Esophagus mucosa (tissue), 1 donor: ENCODE results near the gene TRIM51. TPM values are rescaled to one million over a fixed set of nuclear protein-coding genes. Genes with fewer than 3 reads are reported as not detected.
"Not testable (repeated sequence)": the region's sequence is repeated elsewhere in the genome, so short reads cannot be mapped to it uniquely, and the experiment has no call there.

ENCODE experiments used
- ATAC-seq: fragments of 200-7000 bp; cut with Tn5 transposase; one replicate; pipeline ENCODE4 v1.9.1; 2020
- total RNA-seq: library from RNA; stranded (reverse); gene quantifications from one replicate; pipeline ENCODE4 v1.2.4, GENCODE V29; 2023
- donor health status: DM: yes; HTN: yes; CAD: no.

Gene TRIM51, protein sequence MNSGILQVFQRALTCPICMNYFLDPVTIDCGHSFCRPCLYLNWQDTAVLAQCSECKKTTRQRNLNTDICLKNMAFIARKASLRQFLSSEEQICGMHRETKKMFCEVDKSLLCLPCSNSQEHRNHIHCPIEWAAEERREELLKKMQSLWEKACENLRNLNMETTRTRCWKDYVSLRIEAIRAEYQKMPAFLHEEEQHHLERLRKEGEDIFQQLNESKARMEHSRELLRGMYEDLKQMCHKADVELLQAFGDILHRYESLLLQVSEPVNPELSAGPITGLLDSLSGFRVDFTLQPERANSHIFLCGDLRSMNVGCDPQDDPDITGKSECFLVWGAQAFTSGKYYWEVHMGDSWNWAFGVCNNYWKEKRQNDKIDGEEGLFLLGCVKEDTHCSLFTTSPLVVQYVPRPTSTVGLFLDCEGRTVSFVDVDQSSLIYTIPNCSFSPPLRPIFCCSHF
- not detected for total RNA-seq

DNA sequence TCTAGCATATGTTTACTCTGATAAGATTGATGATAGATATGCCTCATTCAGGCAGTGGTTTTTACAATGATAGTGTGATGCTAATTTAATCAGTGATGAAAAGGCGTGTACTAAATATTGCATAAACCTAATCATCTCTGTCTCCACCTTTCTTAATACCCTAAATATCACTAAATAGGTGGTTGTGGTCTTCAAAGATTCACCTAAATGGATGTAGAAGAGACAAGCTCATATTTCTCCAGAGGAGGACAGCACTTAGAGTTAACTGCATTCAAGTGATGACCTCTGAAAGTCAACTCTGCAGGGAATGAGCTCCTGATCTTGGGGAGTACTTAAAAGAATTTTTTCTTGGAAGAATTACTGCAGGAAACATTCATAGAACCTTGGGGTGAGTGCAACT, at the start of gene TRIM51:
Gene TRIM51 (plus strand): TSS at position 301 of the 400 bp plus-strand sequence. CDS start 2,132 bp downstream, outside the sequence.
- ATAC-seq, result not testable (repeated sequence)

DNA sequence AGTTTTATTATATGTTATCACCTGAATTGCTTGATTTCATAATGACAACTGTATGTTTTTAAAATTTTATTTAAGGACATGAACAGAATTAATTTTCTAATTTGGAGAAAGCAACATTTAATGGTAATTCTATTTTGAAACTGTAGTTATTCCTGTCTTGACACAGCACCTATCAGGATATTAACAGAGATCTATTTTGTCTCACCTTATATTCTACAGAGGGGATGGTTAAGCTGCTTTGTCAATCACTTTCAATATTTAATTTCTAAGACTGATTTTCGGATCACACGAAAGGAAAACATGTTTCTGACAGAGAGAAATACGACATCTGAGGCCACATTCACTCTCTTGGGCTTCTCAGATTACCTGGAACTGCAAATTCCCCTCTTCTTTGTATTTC, 44.6 kb upstream of the TRIM51 start, which contains the start of gene OR5D16:
Gene OR5D16 (plus strand): TSS at position 301 of the 400 bp plus-strand sequence. CDS start 0 bp downstream, at position 301.
- no peak for ATAC-seq

DNA sequence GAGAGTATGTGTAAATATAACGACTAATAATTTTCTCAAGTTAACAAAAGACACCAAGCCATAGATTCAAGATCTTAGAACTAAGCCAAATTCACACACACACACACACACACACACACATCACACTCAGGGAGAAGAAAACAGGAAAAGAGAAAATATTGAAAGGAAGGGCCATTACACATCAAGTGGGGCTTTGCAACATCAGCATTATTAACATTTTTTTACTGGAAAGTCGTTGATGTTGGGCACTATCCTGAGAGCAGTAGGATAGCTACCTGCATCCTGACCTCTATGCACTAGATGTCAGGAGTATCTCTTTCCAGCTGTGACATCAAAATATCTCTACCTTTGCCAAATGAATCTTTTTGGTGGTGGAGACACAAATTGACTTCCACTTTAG, 35.6 kb upstream of the TRIM51 start:
- ATAC-seq, result no peak

DNA sequence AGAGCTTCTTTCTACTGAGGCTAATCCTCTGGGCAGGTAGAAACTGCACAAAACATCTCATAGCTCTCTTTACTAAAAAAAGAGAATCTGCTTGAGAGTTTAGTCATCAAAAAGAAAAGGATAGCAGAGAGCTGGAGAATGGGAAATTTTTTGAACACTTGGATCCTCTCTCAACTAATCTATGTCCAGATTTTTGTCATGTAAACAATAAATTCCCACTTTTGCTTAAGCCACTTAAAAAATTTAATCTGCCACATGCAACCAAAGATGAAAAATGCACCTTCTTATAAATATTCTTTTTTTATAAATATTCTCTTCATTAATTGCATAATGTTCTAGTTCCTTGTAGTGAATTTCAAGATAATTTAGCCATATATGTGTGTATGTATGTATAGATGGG, 34.1 kb upstream of the TRIM51 start:
- ATAC-seq, result no peak

DNA sequence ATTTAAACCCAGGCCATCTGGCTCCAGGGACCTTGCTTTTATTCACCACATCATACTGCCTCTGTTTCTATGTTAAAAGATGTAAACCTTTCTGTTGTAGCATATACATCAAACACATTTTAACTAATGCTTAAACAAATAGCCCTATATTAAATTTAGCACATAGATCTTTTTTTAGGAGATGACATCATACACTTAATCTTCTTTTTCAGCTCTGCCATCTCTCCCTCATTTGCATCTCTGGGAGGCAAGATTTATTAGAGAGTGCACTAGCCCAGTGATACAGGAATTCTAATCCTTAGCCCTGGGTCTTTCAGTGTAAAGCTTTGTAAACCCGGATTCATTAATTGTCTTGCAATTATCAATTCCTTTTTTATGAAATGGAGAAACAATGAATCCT, 31.0 kb upstream of the TRIM51 start:
- no peak for ATAC-seq

DNA sequence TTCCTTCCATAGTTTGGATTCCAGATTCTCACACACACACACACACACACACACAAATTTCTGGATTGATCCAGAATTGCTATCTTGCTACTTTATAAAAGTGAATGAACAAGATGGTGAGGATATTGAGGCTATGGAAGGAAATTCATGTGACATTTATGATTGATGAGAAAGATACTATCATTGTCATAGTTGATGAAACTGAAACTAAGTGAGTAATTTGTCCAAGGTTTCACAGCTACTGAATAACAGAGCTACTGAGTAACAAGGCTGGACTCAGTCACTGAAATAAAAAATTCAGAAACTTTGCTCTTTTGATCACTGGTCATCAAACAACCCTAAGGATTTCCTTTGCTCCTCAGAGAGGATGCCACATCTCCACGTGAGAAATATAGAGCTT, 28.4 kb upstream of the TRIM51 start:
- ATAC-seq, result no peak

DNA sequence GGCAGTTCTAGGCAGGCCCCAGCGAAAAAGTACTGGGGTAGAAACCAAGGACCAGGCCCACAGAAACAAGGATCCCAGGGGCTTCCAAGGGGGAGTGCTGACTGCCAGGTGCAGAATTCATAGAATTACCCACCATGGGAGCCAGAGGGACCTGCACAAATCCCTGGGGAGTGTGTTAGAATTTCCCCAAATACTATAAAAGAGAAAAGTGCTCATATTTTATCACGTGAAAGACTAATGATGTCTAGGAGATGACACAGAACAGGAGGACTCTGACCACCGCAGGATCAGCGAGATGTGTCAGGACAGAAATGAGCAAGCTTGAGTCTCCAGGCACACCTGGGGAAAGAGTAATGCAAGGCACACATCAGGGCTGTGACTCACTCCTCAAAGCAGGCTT, 15.7 kb upstream of the TRIM51 start:
- ATAC-seq, result not testable (repeated sequence)

DNA sequence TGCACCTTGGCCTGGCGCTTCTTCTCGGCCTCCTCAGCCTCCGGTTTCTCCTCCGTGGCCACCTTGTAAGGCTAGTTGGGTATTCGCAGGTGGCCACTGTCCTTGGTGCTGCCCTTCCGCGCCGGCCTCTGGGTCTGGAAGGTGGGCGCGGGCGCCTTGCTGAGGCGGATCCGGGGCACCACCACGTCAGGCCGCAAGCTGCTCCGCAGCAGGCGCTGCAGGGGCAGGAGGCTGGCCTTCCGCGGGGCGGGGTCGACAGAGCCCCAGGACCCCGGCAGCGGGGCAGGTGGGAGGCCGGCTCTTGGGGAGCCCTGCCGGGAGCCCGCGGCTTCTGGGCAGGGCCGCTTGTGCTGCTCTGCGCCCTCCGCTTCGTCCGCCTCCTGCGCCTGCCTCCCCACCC, 10.4 kb upstream of the TRIM51 start:
- ATAC-seq, result not testable (repeated sequence)

DNA sequence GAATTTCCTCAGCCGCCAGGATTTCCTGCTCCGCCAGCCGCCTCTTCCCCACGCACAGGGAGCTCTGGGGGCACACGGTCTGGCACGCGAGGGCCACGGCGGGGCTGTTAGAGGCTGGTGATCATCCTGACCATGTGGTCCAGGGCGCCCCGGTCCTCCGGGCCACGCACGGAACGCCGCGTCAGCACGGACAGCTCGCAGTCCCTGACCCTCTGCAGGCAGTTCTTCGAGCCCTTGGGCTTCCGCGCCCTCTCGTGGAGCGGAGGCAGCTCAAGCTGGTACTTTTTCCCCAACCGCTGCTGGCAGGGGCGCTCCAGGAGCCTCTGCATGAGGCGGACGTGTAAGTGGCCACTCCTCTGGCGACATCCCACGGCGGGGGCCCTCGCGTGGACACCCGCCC, 10.0 kb upstream of the TRIM51 start:
- ATAC-seq, result not testable (repeated sequence)

DNA sequence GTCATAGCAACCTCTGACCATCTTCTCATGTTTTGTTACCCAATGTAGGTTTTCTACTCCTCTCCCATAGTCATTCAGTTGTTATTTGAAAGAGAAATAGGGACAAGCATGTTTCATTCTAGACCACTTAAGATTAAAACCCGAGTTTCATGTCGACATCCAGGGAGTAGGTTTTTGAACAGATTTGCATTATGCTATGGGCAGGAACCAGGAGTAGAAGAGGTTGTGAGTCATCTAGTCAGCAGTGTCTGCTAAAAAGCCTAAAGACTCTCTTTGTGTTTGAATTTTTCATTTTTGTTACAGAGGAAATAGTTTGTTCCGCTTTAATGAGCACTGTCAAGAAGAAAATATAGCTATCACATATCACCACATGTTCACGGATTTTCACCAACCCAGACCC, 1.9 kb downstream of the TRIM51 start:
- not testable (repeated sequence) for ATAC-seq

DNA sequence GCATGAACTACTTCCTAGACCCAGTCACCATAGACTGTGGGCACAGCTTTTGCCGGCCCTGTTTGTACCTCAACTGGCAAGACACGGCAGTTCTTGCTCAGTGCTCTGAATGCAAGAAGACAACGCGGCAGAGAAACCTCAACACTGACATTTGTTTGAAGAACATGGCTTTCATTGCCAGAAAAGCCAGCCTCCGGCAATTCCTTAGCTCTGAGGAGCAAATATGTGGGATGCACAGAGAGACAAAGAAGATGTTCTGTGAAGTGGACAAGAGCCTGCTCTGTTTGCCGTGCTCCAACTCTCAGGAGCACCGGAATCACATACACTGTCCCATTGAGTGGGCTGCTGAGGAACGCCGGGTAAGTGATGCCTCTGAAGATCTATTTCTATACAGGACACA, 2.4 kb downstream of the TRIM51 start:
- ATAC-seq, result not testable (repeated sequence)

DNA sequence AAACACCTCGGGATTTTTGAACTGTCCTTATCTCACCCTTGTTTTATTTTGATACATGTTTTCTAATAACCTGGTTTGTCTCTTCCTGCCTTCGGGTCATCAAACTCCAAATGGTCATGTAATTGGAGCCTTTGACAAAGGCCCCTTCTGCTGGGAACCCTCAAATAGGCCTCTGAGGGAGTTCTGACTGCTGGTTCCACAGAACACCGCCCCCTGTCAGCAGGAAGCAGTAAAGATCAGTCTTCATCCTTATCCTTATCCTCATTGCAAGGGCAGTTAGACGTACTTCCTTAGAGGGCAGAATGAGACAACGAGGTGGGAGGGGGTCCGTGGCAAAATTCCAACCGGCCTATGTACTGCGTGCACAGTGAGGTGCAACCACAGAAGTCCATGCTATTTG, 12.1 kb downstream of the TRIM51 start:
- ATAC-seq, result no peak

DNA sequence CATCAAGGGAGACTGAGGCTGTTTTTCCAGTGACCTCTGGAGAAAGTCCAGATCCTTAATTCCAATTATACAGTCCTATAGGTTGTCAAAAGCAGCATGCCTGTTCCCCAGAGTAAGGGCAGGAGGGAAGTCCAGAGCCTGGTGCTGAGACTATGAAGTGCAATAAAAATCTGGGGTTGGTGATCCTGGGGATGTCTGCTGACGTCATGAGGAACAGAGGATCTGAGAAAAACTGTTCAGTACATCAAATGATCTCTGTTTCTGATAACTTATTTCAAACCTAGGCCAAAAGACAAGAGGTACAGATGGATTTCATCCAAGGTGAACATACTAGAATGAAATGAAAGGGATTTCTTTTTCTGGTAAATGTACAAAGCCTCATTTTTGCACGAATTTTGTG, 19.2 kb downstream of the TRIM51 start:
- no peak for ATAC-seq

DNA sequence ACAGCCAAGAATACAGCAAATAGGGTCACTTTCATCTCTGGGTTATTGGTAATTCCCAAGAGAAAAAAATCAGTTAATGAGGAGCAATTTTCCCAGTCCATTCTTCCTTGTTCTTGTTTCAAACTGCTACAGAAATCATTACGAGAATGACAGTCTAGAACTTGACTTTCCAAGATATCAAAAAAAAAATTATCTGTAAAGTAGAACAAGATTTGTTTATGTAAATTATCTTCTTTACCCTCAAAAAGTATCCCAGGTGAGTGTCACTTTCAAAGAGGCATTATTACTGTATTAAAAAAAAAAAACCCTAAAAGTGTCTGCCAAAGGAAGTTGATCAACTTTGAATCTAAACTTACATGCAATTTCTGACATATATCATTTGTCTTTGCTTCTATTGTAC, 31.4 kb downstream of the TRIM51 start, which contains the start of gene OR5W2:
Gene OR5W2 (minus strand): TSS at position 101 of the 400 bp plus-strand sequence. CDS start 0 bp downstream, at position 101.
- no peak for ATAC-seq

DNA sequence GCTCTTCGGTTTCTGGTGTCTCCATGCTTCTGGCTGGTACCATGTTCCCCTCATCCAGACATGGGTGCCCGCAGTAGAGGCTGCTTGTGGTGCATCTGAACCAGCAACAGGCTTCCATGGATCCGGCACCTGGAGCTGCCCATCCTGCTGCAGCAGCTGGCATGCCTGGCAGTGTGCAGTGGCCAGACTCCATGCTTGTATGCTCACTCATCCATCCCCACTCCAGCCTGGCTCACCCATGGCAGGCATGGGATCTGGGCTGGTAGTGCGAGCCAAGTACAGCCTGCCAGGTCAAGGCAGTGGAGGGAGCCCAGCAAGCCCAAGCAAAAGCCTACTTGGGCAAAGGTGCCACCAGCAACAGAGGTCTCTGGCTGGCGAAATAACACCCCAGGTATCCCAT, 37.4 kb downstream of the TRIM51 start:
- no peak for ATAC-seq

DNA sequence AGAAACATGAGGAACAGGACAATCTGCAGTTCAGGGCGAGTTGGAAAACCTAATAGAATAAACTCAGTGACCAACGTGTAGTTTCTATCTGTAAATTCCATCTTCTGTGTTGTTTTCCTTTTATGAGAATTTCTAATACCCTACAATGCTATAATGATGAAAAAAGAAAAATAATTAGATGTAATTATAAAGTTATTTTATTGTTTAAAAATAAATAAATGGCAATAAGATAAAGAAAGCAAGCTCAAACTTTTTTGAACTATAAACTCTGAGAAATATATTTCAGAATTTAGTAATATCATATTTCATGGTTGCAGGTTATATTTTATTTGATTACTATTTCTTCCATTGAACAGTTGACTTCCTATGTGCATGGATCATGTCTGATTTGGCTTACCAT, 53.2 kb downstream of the TRIM51 start, which contains the start of gene OR5I1:
Gene OR5I1 (minus strand): TSS at position 101 of the 400 bp plus-strand sequence. CDS start 0 bp downstream, at position 101.
- no peak for ATAC-seq

Other genes with a start within 250 kb of the TRIM51 start
- gene OR4P4, start 248.2 kb upstream of the TRIM51 start, total RNA-seq, result not detected
- not detected for gene OR4S2, start 235.0 kb upstream of the TRIM51 start, total RNA-seq
- not detected for gene OR4C6, start 221.1 kb upstream of the TRIM51 start, total RNA-seq
- gene OR5D13, start 109.9 kb upstream of the TRIM51 start, total RNA-seq, result not detected
- not detected for gene OR5D14, start 87.7 kb upstream of the TRIM51 start, total RNA-seq
- not detected for gene OR5L1, start 71.9 kb upstream of the TRIM51 start, total RNA-seq
- gene OR5D18, start 63.7 kb upstream of the TRIM51 start, total RNA-seq, result not detected
- gene OR5L2, start 56.1 kb upstream of the TRIM51 start, total RNA-seq, result not detected
- not detected for gene OR5D16, start 44.5 kb upstream of the TRIM51 start, total RNA-seq
- gene OR5W2, start 31.3 kb downstream of the TRIM51 start, total RNA-seq, result not detected
- gene OR5I1, start 53.1 kb downstream of the TRIM51 start, total RNA-seq, result not detected
- gene OR10AG1, start 86.6 kb downstream of the TRIM51 start, total RNA-seq, result not detected
- not detected for gene OR5F1, start 111.3 kb downstream of the TRIM51 start, total RNA-seq
- not detected for gene OR5AS1, start 144.4 kb downstream of the TRIM51 start, total RNA-seq
- not detected for gene OR8I2, start 210.0 kb downstream of the TRIM51 start, total RNA-seq
- gene OR8H2, start 220.4 kb downstream of the TRIM51 start, total RNA-seq, result not detected
- not detected for gene OR8H3, start 239.1 kb downstream of the TRIM51 start, total RNA-seq